Keratinocyte (primary cell): ENCODE measurements around the gene MED15. TPM values are rescaled to one million over a fixed set of nuclear protein-coding genes. Genes with fewer than 3 reads are reported as not detected.

Experiments
- DNase-seq: peaks from one replicate; pipeline ENCODE4 v3.0.0-alpha.2; 2011; ENCODE audit warnings: low read depth, missing footprints, low spot score
- FAIRE-seq: peaks from 2 replicates; lab custom pipeline; 2011; peaks lifted over from hg19 to GRCh38; lab: Jason Lieb, UNC
- H2AFZ ChIP-seq: 2 replicates; pipeline ENCODE4 v1.6.0; 2012; ENCODE audit warnings: low read length, control low read depth, inconsistent platforms; ENCODE audit not compliant: control insufficient read depth
- H3K27ac ChIP-seq: 2 replicates; pipeline ENCODE4 v1.5.1; 2011; ENCODE audit warnings: low read length; ENCODE audit not compliant: control insufficient read depth, insufficient read depth
- H3K27me3 ChIP-seq: 3 replicates; pipeline ENCODE4 v1.6.0; 2011; ENCODE audit warnings: low read length; ENCODE audit not compliant: control insufficient read depth, insufficient read depth; ENCODE audit errors: extremely low read depth
- H3K36me3 ChIP-seq, 2 experiments: 2 replicates in 1 of 2; 3 replicates in 1 of 2; pipeline ENCODE4 v1.5.1; 2011; ENCODE audit warnings: low read length in 2 of 2, mild to moderate bottlenecking in 1 of 2; ENCODE audit not compliant: control insufficient read depth in 2 of 2, insufficient read depth in 2 of 2; ENCODE audit errors: extremely low read depth in 1 of 2
- H3K4me1 ChIP-seq: 3 replicates; pipeline ENCODE4 v1.5.1; 2011; ENCODE audit warnings: low read length; ENCODE audit not compliant: control insufficient read depth, insufficient read depth; ENCODE audit errors: extremely low read depth
- H3K4me2 ChIP-seq: 3 replicates; pipeline ENCODE4 v1.6.0; 2011; ENCODE audit warnings: low read depth, low read length; ENCODE audit not compliant: control insufficient read depth, insufficient read depth; ENCODE audit errors: extremely low read depth
- H3K4me3 ChIP-seq, 3 experiments: fragments of 200-600 bp in 1 of 3; sonication (generic) in 1 of 3; 2 replicates in 2 of 3; 3 replicates in 1 of 3; pipeline ENCODE4 v1.5.1; 2011 to 2016; ENCODE audit warnings: low read length in 3 of 3, mild to moderate bottlenecking in 3 of 3, control low read depth in 2 of 3, inconsistent platforms in 1 of 3, low read depth in 1 of 3, mixed read lengths in 1 of 3, mixed run types in 1 of 3, moderate library complexity in 1 of 3; ENCODE audit not compliant: control insufficient read depth in 2 of 3, insufficient read depth in 2 of 3; ENCODE audit errors: extremely low read depth in 1 of 3
- H3K79me2 ChIP-seq: 2 replicates; pipeline ENCODE4 v1.6.0; 2012; ENCODE audit warnings: low read length; ENCODE audit not compliant: control insufficient read depth, insufficient read depth
- H3K9ac ChIP-seq: 3 replicates; pipeline ENCODE4 v1.6.0; 2011; ENCODE audit warnings: low read length; ENCODE audit not compliant: control insufficient read depth, insufficient read depth; ENCODE audit errors: extremely low read depth
- H3K9me1 ChIP-seq: 3 replicates; pipeline ENCODE4 v1.6.0; 2011; ENCODE audit warnings: low read length; ENCODE audit not compliant: control insufficient read depth, insufficient read depth; ENCODE audit errors: extremely low read depth
- H3K9me3 ChIP-seq: 2 replicates; pipeline ENCODE4 v1.5.1; 2012; ENCODE audit warnings: low read depth, low read length; ENCODE audit not compliant: control insufficient read depth
- H4K20me1 ChIP-seq: 3 replicates; pipeline ENCODE4 v1.6.0; 2011; ENCODE audit warnings: low read length; ENCODE audit not compliant: control insufficient read depth, insufficient read depth; ENCODE audit errors: extremely low read depth
- CTCF ChIP-seq, 3 experiments: IDR thresholded peaks in 1 of 3; conservative IDR thresholded peaks in 1 of 3; optimal IDR thresholded peaks in 1 of 3; 2 replicates in 2 of 3; 3 replicates in 1 of 3; pipeline versions ENCODE3 to v1.5.1; 2011; ENCODE audit warnings: low read length in 3 of 3, mild to moderate bottlenecking in 3 of 3, moderate library complexity in 2 of 3, control low read depth in 1 of 3, inconsistent platforms in 1 of 3; ENCODE audit not compliant: insufficient read depth in 2 of 3; ENCODE audit errors: extremely low read depth in 1 of 3
- EZH2 ChIP-seq: IDR thresholded peaks from one replicate; pipeline ENCODE4 v1.6.1; 2012; ENCODE audit warnings: inconsistent platforms, mild to moderate bottlenecking, low read length, moderate library complexity
- dilution Hi-C: fragments of 300-500 bp; cut with MboI; formaldehyde crosslinking; loops from one replicate; pipeline ENCODE4 v1.7.0; 2020; ENCODE audit warnings: low sequenced_read_pairs; ENCODE audit not compliant: extremely low pct_ligation_motif_present
- polyA plus RNA-seq, 5 experiments: library from polyadenylated mRNA; depleted of rRNA in 3 of 5; stranded (reverse) in 3 of 5; stranded (forward) in 1 of 5; unstranded in 1 of 5; fragments of >200 nt; gene quantifications; 1 replicate in 1 of 5; 2 replicates in 3 of 5; 3 replicates in 1 of 5; pipeline versions ENCODE4 v1.2.1 to v1.2.3, GENCODE V29; 2011 to 2012; ENCODE audit warnings: missing spikeins in 2 of 5, low read depth in 1 of 5, low replicate concordance in 1 of 5

MED15 gene
- polyA plus RNA-seq, 1 donor (not counting 4 experiments of a cell fraction or from before 2014, with no cell fraction given): 24.9 TPM

- Histone ChIP-seq H3K4me2 (no peak overlapping the region), H3K27ac (no peak overlapping the region), H3K9me1 (peaks cover 3% of the 10 kb centered on the region), H3K4me1 (peaks cover 7% of the 10 kb centered on the region), H3K27me3 (no peaks in the 10 kb centered on the region), H3K9ac (no peak overlapping the region), H3K36me3 (peaks cover 30 to 46% of the 10 kb centered on the region in 2 experiments), H3K4me3 (no peak overlapping the region), H2AFZ (no peak overlapping the region), H3K79me2 (peaks cover 94% of the 10 kb centered on the region), H4K20me1 (peaks cover 25% of the 10 kb centered on the region), H3K9me3 (no peaks in the 10 kb centered on the region)
- dilution Hi-C loops: no loop called here
- no peak for TF ChIP-seq CTCF (optimal IDR thresholded peaks at IDR 0.05 in 1 of 3, IDR thresholded peaks at IDR 0.05 in 1 of 3, conservative IDR thresholded peaks at IDR 0.05 in 1 of 3; ENCODE audit: extremely low read depth in 1 of 3, insufficient read depth in 2 of 3, low read length in 3 of 3)
- no peak for TF ChIP-seq EZH2
- DNase-seq (no peak), FAIRE-seq (no peak)
These were observed 41.9 kb downstream of the MED15 start for GRCh38 chr22:20549232-20549841.

GRCh38 chr22:20550057-20550817 is 42.8 kb downstream of the MED15 start:
- Histone ChIP-seq H3K36me3 (peaks cover 34 to 47% of the 10 kb centered on the region in 2 experiments), H3K4me3 (no peak overlapping the region), H3K79me2 (peaks cover 94% of the 10 kb centered on the region), H2AFZ (no peak overlapping the region), H4K20me1 (peaks cover 25% of the 10 kb centered on the region), H3K27me3 (no peaks in the 10 kb centered on the region), H3K9me1 (peaks cover 4% of the 10 kb centered on the region), H3K9me3 (no peaks in the 10 kb centered on the region), H3K4me1 (peaks cover 7% of the 10 kb centered on the region), H3K27ac (no peak overlapping the region), H3K9ac (no peak overlapping the region), H3K4me2 (no peak overlapping the region)
- dilution Hi-C loops: no loop called here
- FAIRE-seq (no peak), DNase-seq (no peak)
- TF ChIP-seq EZH2: no peak
- no peak for TF ChIP-seq CTCF (optimal IDR thresholded peaks at IDR 0.05 in 1 of 3, IDR thresholded peaks at IDR 0.05 in 1 of 3, conservative IDR thresholded peaks at IDR 0.05 in 1 of 3; ENCODE audit: extremely low read depth in 1 of 3, insufficient read depth in 2 of 3, low read length in 3 of 3)
